GM21390 (cell line): ENCODE data around the gene ELMO1.

Source experiments
- ATAC-seq: cut with Tn5 transposase; IDR thresholded peaks from one replicate; pipeline ENCODE4 v1.9.1; 2021; ENCODE audit not compliant: unreplicated experiment

The ELMO1 gene

DNA sequence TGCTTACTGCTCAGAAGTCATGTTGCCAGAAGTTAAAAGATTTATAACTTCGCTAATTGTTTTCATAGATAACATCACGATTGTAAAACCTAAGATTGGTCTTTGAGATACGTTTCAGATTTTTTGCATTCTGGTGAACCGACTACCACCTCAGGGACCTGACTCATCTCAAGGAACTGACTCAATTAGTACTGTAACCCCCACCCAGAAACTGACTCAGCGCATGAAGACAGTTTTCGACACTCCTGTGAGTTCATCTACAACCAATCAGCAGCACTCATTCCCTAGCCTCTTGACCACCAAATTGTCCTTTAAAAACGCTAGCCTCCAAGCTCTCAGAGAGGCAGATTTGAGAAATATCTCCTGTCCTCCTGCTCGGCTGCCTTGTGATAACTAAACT is 72.3 kb downstream of the ELMO1 start:
- no peak for ATAC-seq

DNA sequence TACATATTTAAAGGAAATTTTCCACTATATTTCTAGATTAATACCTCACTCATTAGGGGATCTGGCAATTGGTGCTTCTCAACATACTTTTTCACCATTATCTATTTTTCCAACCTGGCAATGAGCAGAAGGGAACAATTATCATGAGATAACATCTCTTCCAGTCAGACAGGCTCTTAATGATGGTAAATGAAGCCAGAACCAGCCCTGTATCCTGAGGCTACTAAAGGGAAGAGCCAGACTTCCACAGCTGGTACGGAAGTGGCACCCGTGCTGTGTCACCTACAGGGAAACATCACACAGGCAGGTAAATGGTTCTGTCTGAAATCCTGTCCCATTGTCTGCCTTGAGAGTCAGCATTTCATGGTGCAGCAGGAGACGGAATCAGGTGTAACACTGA is 75.9 kb downstream of the ELMO1 start:
- ATAC-seq = no peak

DNA sequence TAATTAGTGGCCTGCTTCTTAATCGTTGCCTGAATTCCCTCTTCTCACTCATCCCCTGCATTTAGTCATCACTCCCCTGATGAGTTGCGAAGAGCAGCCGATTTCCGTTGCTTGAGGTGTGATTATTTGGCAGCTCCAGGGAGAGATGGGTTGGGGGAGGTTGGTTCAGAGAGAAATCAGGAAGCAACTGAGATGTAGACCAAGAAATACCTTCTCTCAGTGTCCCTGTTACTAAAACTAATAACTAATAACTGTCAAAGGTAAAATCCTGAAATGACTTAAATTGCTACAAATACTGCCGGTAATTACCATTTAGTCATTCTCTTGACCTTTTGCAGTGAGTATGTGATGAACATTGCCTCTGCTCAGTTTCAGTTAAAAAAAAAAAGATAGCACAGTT is 76.9 kb downstream of the ELMO1 start:
- no peak for ATAC-seq

DNA sequence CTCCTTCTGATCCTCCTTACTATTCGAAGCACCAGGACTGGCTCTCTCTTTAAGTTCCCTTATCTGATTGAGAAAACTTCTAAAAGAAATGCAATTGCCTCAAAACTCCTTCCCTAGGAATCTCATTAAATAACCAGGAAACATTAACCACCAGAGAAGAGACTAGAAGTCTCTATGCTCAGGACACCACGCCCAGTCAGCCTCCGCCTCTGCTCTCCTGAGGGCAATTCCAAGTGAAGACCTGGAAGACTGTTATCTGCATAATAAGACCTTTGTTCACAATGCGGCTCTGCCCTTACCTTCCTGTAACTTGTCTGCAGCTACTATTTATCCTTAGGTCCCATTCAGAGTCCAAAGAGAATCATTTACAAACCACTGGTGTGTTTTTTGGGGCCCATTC is 78.8 kb downstream of the ELMO1 start:
- ATAC-seq = no peak

DNA sequence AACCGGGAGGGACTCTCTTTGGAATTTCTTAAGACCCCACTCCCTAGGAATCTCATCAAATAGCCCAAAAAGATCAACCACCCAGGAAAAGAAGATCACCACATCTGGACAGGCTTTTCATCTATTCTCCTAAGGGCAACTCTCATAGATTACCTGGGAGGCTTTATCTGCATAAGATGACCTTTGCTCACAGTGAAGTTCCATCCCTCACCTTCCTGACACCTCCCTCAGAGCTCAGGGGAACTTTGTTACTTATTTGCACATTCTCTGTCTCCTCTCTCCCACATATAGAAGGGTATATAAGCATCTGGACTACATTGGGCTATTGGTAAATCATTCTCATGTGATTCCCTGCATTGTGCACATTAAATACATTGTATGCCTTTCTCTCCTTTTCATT is 80.1 kb downstream of the ELMO1 start:
- ATAC-seq = no peak

DNA sequence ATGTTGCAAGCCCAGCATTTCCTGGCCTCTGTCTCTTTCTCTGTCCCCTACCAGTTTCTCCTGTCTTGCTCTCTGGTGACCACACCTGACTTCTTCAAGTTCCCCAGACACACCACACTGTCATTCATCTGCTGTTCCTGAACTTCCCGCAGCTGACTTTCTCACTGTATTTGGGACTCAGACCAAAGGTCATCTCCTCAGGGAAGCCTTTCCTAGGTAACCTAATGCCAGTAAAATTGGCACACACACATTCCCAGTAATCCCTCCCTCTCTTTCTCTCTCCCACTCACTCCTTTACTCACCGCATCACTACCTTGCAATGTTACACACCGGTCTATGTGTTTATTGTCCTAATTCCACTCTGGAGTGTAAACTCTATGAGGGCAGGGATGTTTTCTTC is 81.7 kb downstream of the ELMO1 start:
- ATAC-seq = no peak

DNA sequence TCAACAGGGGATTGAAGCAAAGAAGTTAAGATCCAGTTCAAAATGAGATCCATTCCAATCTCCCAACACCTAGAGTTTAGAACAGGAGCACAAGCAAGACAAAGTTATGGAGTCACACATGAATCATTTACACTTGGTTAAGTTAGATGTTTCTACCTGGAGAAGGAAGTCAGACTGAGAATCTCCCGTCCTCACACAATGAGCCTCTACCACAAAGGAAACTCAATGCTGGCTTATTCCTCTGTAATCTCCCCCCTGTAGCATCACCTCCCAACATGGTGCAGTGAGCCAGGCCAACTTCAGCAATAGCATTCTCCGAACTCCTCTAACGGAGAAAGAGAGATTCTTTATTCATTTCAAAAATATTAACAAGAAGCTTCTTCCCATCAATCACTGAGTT is 82.2 kb downstream of the ELMO1 start:
- no peak for ATAC-seq

DNA sequence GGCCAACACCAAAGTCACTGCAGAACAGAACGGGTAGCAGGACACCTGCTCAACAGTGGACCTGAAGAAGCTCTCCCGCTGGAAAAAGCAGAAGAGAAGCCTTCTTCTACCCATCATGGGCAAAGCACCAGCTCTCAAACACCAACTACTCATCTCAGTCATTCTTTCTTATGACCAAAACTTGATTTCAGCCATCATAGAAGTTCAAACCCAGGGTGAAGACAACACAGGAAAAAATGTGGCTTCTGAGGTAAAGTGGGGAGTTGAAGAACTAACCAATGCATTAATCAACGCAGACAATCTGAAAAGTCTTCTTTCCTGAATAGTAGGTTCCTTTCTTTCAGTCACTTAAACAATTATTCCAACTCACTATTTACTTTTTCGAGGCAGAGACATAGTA is 83.3 kb downstream of the ELMO1 start:
- no peak for ATAC-seq

DNA sequence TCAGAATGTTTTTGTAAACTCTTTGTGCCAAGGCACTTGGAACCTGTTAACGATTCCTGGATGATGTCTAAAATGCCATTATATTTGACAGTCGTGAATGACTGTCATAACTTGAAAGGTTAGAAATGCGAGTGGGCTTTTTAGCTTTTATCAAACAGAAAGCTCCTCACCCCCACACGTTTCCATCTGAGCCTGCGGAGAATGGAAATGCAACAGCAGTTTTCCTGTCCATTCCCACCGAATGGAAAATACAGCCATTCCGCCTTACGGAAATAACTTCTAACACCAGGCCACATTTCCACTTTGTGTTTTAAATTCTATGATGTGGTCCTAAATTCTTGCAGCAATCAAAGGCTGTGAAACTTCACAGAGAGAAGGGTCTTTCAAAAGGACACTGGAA is 83.8 kb downstream of the ELMO1 start:
- ATAC-seq = no peak

DNA sequence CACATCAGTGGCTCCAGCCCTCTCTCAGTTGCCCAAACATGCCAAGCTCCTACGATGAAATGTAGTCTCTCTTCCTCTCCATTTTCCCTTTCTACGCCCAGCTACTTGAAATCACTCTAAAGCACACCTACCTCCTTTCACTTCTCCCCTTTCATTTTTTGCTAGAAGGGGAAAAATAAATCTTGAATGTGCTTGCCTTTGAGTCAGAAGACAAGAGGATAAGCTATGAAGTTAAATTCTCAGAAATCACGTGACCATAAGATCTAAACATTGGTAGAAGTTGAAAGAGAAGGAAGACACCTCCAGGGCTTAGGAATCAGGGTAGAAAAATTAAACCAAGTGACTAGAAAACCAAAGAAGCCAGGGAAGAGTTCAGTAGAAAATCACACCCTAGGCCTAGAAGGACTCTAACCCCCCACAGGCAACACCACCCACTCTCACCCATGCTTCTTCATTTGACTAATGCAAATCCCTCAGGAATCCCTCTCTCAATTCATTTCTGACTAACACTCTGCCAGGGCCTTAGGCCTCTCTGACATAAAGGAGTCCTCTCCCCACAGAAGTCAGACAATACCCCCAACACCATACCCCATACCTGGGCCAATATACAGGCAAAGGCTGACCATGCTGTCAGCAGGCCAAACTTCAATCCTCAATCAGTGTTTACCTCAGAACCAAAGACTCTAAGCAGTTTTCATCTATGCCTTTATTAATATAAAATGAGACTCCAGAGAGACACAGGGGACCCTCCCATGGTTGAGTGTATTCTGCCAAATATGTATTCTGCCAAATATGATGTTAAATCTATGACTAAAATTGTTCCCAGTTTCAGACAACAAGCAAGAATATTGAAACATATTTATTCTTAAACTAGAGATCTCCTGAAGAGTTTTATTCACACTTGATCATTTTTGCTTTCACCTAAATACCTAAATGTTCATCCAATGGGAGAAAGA is 84.8 kb downstream of the ELMO1 start:
- no peak for ATAC-seq

DNA sequence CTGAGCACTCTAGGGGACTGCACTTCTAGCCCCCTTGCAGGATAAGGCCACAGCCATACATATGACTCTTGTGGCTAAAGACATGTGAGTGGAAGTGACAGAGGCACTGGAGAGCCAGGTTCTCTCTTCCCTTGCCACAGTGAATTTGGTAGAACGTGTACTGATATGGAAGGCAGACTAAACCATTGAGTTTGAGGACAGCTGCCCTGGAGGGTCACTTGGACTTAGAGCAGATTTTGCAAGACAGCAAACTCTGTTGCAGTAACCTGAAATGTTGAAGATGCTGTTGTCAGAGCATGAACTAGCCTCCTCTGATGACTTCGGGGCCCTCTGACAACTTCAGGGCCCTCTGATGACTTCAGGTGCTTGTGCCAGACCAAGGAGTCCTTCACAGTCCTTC is 85.9 kb downstream of the ELMO1 start:
- ATAC-seq = no peak

DNA sequence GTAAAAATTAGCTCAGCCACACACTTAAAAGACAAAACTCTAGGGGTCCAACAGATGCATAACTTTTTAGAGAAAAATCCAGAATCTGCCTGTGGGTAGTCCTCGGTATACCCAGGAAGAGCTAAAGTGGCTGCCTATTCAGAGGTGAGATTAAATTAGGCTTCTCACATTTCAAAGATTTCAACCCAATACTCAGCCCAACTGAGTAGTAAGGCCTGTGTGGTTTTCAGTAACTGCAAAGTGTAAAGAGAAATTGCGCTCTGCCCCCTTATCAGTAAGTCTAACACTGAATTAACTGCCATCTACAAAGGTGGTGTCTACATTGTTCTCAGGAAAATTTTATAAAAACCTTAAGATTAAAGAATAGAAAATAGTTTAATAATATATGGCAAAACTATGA is 88.2 kb downstream of the ELMO1 start:
- no peak for ATAC-seq

DNA sequence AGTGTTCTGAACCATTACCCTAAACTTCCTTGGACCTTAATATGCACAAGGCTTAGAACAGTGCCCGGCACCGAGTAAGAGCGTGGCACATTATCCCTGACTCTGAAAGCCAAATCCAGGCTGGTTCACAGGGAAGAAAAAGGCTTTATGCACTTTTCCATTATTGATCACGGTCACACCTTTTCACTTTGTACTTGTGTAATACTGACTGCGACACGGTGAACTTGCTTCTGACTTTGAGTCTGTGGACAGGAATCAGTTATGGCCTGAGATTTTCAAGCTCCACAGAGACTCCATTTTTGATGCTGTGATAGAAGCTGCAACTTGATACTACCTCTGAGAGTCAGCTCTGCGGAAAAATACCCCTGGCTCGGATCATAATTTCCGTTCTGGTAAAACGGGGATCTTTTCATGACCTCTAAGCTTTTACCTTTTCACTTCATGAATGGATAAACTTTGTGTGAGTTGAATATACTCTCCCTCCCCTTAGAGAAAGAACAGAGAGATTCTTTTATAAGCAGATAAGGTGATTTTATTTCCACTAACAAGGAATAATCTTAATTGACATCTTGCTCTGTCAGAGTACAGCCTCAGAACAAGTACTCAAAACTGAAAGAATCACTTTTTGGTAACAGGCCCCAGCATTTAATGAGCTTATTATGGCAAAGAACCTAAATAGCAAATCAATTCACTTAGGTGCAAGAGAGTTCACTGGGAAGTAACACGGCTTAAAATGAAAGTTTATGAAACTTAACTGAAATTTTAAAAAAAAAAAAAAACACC is 88.8 kb downstream of the ELMO1 start:
- ATAC-seq = no peak

DNA sequence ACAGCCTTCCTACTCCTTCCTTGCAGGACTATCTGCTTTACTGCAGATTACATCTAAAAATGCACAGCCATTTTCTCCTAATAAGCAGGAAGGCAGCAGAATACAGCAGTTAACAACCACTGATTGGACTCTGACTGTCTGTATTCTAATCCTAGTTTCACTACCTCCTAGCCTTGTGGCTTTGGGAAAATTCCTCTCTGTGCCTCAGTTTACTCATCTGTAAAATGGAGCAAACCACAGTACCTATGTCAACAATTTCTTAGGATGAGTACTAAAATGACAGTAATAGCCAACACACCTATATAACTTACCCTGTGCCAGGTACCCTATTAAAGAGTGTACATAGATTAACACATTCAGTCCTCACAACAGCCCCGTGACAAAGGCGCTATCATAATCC is 89.5 kb downstream of the ELMO1 start:
- ATAC-seq = no peak

DNA sequence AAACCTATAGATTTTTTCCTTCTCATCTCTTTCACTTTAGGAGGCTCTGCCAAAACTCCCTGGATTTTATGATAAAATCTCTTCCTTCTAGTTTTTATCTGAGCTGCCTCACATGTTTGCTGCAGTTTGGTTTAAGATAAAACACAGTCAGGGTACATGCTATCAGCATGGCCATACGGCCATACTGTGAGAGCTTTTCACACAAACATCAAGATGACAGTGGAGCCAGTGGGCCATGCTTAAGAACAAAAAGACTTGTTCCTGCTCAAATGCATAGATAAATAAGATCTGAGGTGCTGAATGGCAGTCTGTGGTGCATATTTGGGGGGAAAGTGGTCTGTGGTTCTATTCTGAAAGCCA is 91.0 kb downstream of the ELMO1 start:
- no peak for ATAC-seq

DNA sequence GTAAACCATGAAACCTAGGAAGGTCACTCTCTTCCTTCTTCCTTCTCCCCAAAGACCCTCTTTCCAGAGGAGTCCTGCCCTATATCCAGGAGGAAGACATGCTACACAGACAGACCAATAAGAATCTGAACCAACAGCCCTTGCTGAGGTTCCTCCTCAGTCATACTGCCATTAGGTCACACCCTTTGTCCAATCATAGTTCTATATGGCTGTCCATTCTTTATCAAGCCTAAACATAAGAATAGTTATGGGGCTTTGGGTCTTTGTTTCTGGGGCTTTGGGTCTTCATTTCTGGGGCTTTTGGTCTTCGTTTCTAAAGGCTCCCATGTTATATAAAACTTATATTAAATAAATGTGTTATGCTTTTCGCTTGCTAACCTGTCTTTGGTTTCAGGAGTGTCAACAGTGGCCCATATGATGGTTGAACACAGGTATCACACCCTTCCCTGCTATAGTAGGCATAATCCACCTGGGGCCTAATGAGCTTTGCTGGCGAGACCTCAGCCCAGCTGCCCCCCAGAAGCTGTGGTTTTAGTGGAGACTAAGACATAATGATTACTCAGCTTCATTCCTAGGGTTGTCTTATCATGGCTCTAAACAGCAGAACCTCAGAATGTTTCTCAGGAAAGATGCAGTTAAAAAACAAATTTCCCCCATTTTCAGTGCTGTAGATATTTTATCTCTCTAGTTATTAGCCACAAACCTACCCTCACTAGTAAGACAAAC is 91.6 kb downstream of the ELMO1 start:
- ATAC-seq = no peak

DNA sequence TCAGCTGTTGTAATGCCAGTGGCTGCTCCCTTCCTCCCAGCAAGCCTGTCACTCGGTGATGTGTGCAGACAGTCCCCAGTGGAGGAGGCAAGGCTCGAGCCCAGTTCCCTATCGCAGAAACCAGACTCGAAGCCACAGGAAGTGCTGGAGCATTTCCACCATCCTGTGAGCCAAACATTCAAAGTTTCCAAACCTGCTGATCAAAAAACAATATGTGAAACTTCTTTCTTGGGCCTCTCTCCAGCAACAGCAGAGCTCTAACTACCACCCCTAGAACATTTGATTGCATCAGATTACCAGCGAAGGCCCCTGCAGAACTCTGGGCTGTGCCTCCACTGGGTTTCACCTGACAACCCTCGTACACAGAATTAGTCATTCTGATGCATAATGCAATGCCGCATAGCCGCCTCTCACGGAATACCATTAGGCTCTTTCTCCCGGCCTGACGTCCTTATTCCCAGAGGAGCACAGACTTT is 94.0 kb downstream of the ELMO1 start:
- peak; percentile 42 for ATAC-seq

DNA sequence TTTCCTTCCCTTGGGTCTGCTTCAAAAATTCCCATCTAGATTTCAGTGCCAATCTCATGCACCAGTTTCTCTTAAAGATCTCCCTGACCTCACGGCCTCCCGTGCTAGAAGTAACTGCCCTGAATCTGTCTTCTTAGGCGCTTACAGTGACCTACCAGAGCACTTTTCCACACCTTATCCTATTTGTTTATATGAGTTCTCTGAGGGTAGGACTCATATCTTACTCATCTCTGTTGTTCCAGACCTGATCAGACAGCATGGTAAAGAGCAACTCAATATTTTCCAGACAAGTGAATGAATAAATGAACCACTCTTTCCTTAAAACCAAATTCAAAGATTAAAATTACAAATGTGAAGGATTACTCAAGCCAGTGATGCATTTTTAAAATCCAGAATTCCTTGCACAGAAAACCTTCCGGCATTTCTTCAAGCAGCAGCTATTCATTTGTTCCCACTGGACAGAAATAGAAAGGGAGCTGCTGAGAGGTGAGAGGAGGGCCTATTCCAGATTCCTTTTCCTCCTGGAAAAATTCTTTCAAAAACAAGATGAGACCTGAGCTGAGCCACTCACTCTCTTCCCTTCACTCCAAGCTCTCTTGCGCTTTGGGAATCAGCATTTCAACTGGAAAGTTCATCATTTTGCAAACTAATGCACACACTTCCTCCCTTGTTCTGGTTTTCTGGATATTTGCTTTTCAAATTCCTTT is 94.6 kb downstream of the ELMO1 start:
- no peak for ATAC-seq

DNA sequence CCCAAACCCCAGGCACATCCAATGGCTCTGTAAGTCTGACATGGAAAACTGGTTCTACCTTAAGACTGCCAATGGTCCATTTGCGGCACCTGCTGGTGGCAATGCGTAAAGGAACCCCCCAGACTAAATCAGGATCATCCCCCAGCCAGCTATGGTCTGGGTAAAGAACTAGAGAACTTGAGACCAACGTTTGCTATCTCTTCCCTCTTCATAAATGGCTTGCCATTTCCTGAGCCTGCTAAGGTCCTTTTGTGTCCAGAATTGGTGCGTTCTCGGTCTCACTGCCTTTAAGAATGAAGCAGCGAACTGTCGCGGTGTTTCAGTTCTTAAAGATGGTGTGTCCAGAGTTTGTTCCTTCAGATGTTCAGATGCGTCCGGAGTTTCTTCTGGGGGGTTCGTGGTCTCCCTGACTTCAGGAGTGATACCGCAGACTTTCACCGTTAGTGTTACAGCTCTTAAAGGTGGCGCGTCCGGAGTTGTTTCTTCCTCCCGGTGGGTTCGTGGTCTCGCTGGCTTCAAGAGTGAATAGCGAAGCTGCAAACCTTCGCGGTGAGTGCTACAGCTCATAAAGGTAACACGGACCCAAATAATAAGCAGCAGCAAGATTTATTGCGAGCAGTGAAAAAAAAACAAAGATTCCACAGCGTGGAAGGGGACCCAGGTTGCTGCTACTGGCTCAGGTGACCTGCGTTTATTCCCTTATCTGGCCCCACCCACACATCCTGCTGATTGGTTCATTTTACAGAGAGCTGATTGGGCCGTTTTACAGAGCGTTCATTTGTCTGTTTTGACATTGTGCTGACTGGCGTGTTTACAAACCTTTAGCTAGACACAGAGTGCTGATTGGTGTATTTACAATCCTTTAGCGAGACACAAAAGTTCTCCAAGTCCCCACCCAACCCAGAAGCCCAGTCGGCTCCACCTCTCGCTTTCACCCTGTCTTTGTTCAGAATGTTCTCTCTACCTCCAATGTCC is 95.4 kb downstream of the ELMO1 start:
- ATAC-seq = peak; percentile 63
